ENCODE data around the gene SLC35F3. TPM values are rescaled to one million over a fixed set of nuclear protein-coding genes. Genes with fewer than 3 reads are reported as not detected.

SLC35F3 gene
- total RNA-seq, 1 donor from 2014 or later: 0.52 TPM

GRCh38 chr1:234231893-234232276 lies 327.4 kb downstream of the SLC35F3 start:
- Histone ChIP-seq H3K36me3 (ENCODE audit: control insufficient read depth in 3 of 3, insufficient read depth in 3 of 3, low read length in 3 of 3) (no peaks in the 10 kb centered on the region), H3K4me3 (ENCODE audit: low read length in 3 of 3) (no peak overlapping the region), H3K9me3 (ENCODE audit: control insufficient read depth in 3 of 3, low read length in 3 of 3) (no peaks in the 10 kb centered on the region), H3K4me1 (ENCODE audit: control insufficient read depth in 3 of 3, insufficient read depth in 3 of 3, low read length in 3 of 3) (no peaks in the 10 kb centered on the region), H3K9ac (ENCODE audit: low read depth in 1 of 3, low read length in 3 of 3) (no peak overlapping the region), H3K27ac (ENCODE audit: low read depth, low read length) (no peak overlapping the region), H3K27me3 (ENCODE audit: control insufficient read depth in 3 of 3, insufficient read depth in 3 of 3, low read length in 3 of 3) (peaks cover 0 to 3% (median 0%) of the 10 kb centered on the region in 3 donors)

GRCh38 chr1:234234199-234234598 lies 329.7 kb downstream of the SLC35F3 start:
- no peaks in the 10 kb centered on the region for H3K4me1 ChIP-seq (ENCODE audit: control insufficient read depth in 3 of 3, insufficient read depth in 3 of 3, low read length in 3 of 3)
- no peaks in the 10 kb centered on the region for H3K36me3 ChIP-seq (ENCODE audit: control insufficient read depth in 3 of 3, insufficient read depth in 3 of 3, low read length in 3 of 3)
- peaks cover 0 to 3% (median 0%) of the 10 kb centered on the region in 3 donors for H3K27me3 ChIP-seq (ENCODE audit: control insufficient read depth in 3 of 3, insufficient read depth in 3 of 3, low read length in 3 of 3)
- no peak overlapping the region for H3K27ac ChIP-seq (ENCODE audit: low read depth, low read length)
- H3K4me3 ChIP-seq (ENCODE audit: low read length in 3 of 3): no peak overlapping the region
- H3K9me3 ChIP-seq (ENCODE audit: control insufficient read depth in 3 of 3, low read length in 3 of 3): no peaks in the 10 kb centered on the region
- no peak overlapping the region for H3K9ac ChIP-seq (ENCODE audit: low read depth in 1 of 3, low read length in 3 of 3)

- H3K9ac ChIP-seq (ENCODE audit: low read depth in 1 of 3, low read length in 3 of 3): no peak overlapping the region
- H3K27me3 ChIP-seq (ENCODE audit: control insufficient read depth in 3 of 3, insufficient read depth in 3 of 3, low read length in 3 of 3): peaks cover 0 to 1% (median 0%) of the 10 kb centered on the region in 3 donors
- no peaks in the 10 kb centered on the region for H3K36me3 ChIP-seq (ENCODE audit: control insufficient read depth in 3 of 3, insufficient read depth in 3 of 3, low read length in 3 of 3)
- no peaks in the 10 kb centered on the region for H3K9me3 ChIP-seq (ENCODE audit: control insufficient read depth in 3 of 3, low read length in 3 of 3)
- H3K27ac ChIP-seq (ENCODE audit: low read depth, low read length): no peak overlapping the region
- no peaks in the 10 kb centered on the region for H3K4me1 ChIP-seq (ENCODE audit: control insufficient read depth in 3 of 3, insufficient read depth in 3 of 3, low read length in 3 of 3)
- no peak overlapping the region for H3K4me3 ChIP-seq (ENCODE audit: low read length in 3 of 3)
Observed at GRCh38 chr1:234235434-234235881, 331.0 kb downstream of the SLC35F3 start.

GRCh38 chr1:234237393-234237792 lies 332.9 kb downstream of the SLC35F3 start:
- H3K27me3 ChIP-seq (ENCODE audit: control insufficient read depth in 3 of 3, insufficient read depth in 3 of 3, low read length in 3 of 3): no peaks in the 10 kb centered on the region
- no peaks in the 10 kb centered on the region for H3K4me1 ChIP-seq (ENCODE audit: control insufficient read depth in 3 of 3, insufficient read depth in 3 of 3, low read length in 3 of 3)
- H3K9me3 ChIP-seq (ENCODE audit: control insufficient read depth in 3 of 3, low read length in 3 of 3): peaks cover 0 to 2% (median 0%) of the 10 kb centered on the region in 3 donors
- no peak overlapping the region for H3K4me3 ChIP-seq (ENCODE audit: low read length in 3 of 3)
- H3K9ac ChIP-seq (ENCODE audit: low read depth in 1 of 3, low read length in 3 of 3): no peak overlapping the region
- no peaks in the 10 kb centered on the region for H3K36me3 ChIP-seq (ENCODE audit: control insufficient read depth in 3 of 3, insufficient read depth in 3 of 3, low read length in 3 of 3)
- H3K27ac ChIP-seq (ENCODE audit: low read depth, low read length): no peak overlapping the region

- H3K4me3 ChIP-seq (ENCODE audit: low read length in 3 of 3): no peak overlapping the region
Observed at GRCh38 chr1:234238060-234238459, 333.6 kb downstream of the SLC35F3 start.

GRCh38 chr1:234239515-234239914 lies 335.0 kb downstream of the SLC35F3 start:
- Histone ChIP-seq H3K4me1 (ENCODE audit: control insufficient read depth in 3 of 3, insufficient read depth in 3 of 3, low read length in 3 of 3) (no peaks in the 10 kb centered on the region), H3K27ac (ENCODE audit: low read depth, low read length) (no peak overlapping the region), H3K27me3 (ENCODE audit: control insufficient read depth in 3 of 3, insufficient read depth in 3 of 3, low read length in 3 of 3) (no peaks in the 10 kb centered on the region), H3K9ac (ENCODE audit: low read depth in 1 of 3, low read length in 3 of 3) (no peak overlapping the region), H3K4me3 (ENCODE audit: low read length in 3 of 3) (no peak overlapping the region), H3K9me3 (ENCODE audit: control insufficient read depth in 3 of 3, low read length in 3 of 3) (peaks cover 0 to 2% (median 0%) of the 10 kb centered on the region in 3 donors), H3K36me3 (ENCODE audit: control insufficient read depth in 3 of 3, insufficient read depth in 3 of 3, low read length in 3 of 3) (no peaks in the 10 kb centered on the region)

More at GRCh38 chr1:234238060-234238459, 333.6 kb downstream of the SLC35F3 start:
- no peak overlapping the region for H3K9ac ChIP-seq (ENCODE audit: low read depth in 1 of 3, low read length in 3 of 3)
- peaks cover 0 to 2% (median 0%) of the 10 kb centered on the region in 3 donors for H3K9me3 ChIP-seq (ENCODE audit: control insufficient read depth in 3 of 3, low read length in 3 of 3)
- H3K4me1 ChIP-seq (ENCODE audit: control insufficient read depth in 3 of 3, insufficient read depth in 3 of 3, low read length in 3 of 3): no peaks in the 10 kb centered on the region
- no peak overlapping the region for H3K27ac ChIP-seq (ENCODE audit: low read depth, low read length)
- no peaks in the 10 kb centered on the region for H3K27me3 ChIP-seq (ENCODE audit: control insufficient read depth in 3 of 3, insufficient read depth in 3 of 3, low read length in 3 of 3)
- H3K36me3 ChIP-seq (ENCODE audit: control insufficient read depth in 3 of 3, insufficient read depth in 3 of 3, low read length in 3 of 3): no peaks in the 10 kb centered on the region

- no peaks in the 10 kb centered on the region for H3K36me3 ChIP-seq (ENCODE audit: control insufficient read depth in 3 of 3, insufficient read depth in 3 of 3, low read length in 3 of 3)
- no peaks in the 10 kb centered on the region for H3K4me1 ChIP-seq (ENCODE audit: control insufficient read depth in 3 of 3, insufficient read depth in 3 of 3, low read length in 3 of 3)
- no peaks in the 10 kb centered on the region for H3K27me3 ChIP-seq (ENCODE audit: control insufficient read depth in 3 of 3, insufficient read depth in 3 of 3, low read length in 3 of 3)
- H3K27ac ChIP-seq (ENCODE audit: low read depth, low read length): no peak overlapping the region
- H3K4me3 ChIP-seq (ENCODE audit: low read length in 3 of 3): no peak overlapping the region
- peaks cover 0 to 2% (median 0%) of the 10 kb centered on the region in 3 donors for H3K9me3 ChIP-seq (ENCODE audit: control insufficient read depth in 3 of 3, low read length in 3 of 3)
- no peak overlapping the region for H3K9ac ChIP-seq (ENCODE audit: low read depth in 1 of 3, low read length in 3 of 3)
Observed at GRCh38 chr1:234239936-234240335, 335.5 kb downstream of the SLC35F3 start.

- Histone ChIP-seq H3K36me3 (ENCODE audit: control insufficient read depth in 3 of 3, insufficient read depth in 3 of 3, low read length in 3 of 3) (no peaks in the 10 kb centered on the region), H3K9me3 (ENCODE audit: control insufficient read depth in 3 of 3, low read length in 3 of 3) (peaks cover 0 to 2% (median 0%) of the 10 kb centered on the region in 3 donors), H3K27me3 (ENCODE audit: control insufficient read depth in 3 of 3, insufficient read depth in 3 of 3, low read length in 3 of 3) (peaks cover 0 to 2% (median 0%) of the 10 kb centered on the region in 3 donors), H3K4me1 (ENCODE audit: control insufficient read depth in 3 of 3, insufficient read depth in 3 of 3, low read length in 3 of 3) (no peaks in the 10 kb centered on the region), H3K9ac (ENCODE audit: low read depth in 1 of 3, low read length in 3 of 3) (no peak overlapping the region), H3K4me3 (ENCODE audit: low read length in 3 of 3) (no peak overlapping the region), H3K27ac (ENCODE audit: low read depth, low read length) (no peak overlapping the region)
Observed at GRCh38 chr1:234240680-234241079, 336.2 kb downstream of the SLC35F3 start.

- Histone ChIP-seq H3K36me3 (ENCODE audit: control insufficient read depth in 3 of 3, insufficient read depth in 3 of 3, low read length in 3 of 3) (no peaks in the 10 kb centered on the region), H3K4me3 (ENCODE audit: low read length in 3 of 3) (no peak overlapping the region), H3K27me3 (ENCODE audit: control insufficient read depth in 3 of 3, insufficient read depth in 3 of 3, low read length in 3 of 3) (peaks cover 0 to 2% (median 0%) of the 10 kb centered on the region in 3 donors), H3K9ac (ENCODE audit: low read depth in 1 of 3, low read length in 3 of 3) (no peak overlapping the region), H3K4me1 (ENCODE audit: control insufficient read depth in 3 of 3, insufficient read depth in 3 of 3, low read length in 3 of 3) (no peaks in the 10 kb centered on the region), H3K9me3 (ENCODE audit: control insufficient read depth in 3 of 3, low read length in 3 of 3) (peaks cover 0 to 2% (median 0%) of the 10 kb centered on the region in 3 donors), H3K27ac (ENCODE audit: low read depth, low read length) (no peak overlapping the region)
Observed at GRCh38 chr1:234241941-234242490, 337.5 kb downstream of the SLC35F3 start.

- Histone ChIP-seq H3K27ac (ENCODE audit: low read depth, low read length) (no peak overlapping the region), H3K27me3 (ENCODE audit: control insufficient read depth in 3 of 3, insufficient read depth in 3 of 3, low read length in 3 of 3) (peaks cover 0 to 2% (median 0%) of the 10 kb centered on the region in 3 donors), H3K9me3 (ENCODE audit: control insufficient read depth in 3 of 3, low read length in 3 of 3) (peaks cover 0 to 4% (median 0%) of the 10 kb centered on the region in 3 donors), H3K4me3 (ENCODE audit: low read length in 3 of 3) (no peak overlapping the region), H3K9ac (ENCODE audit: low read depth in 1 of 3, low read length in 3 of 3) (no peak overlapping the region), H3K4me1 (ENCODE audit: control insufficient read depth in 3 of 3, insufficient read depth in 3 of 3, low read length in 3 of 3) (no peaks in the 10 kb centered on the region), H3K36me3 (ENCODE audit: control insufficient read depth in 3 of 3, insufficient read depth in 3 of 3, low read length in 3 of 3) (no peaks in the 10 kb centered on the region)
Observed at GRCh38 chr1:234243521-234244260, 339.2 kb downstream of the SLC35F3 start.
